ENCODE data around the gene TRMU. TPM values are rescaled to one million over a fixed set of nuclear protein-coding genes. Genes with fewer than 3 reads are reported as not detected.

TRMU gene
- total RNA-seq, 4 donors from 2014 or later, result 9.1 to 14.4 (median 13.0) TPM

GRCh38 chr22:46320166-46320710, 15.3 kb upstream of the TRMU start:
- in situ Hi-C loops (cut with MboI; ENCODE audit: low sequenced_read_pairs in 4 of 4) (no loop called here), intact Hi-C loops (cut with DNase I; ENCODE audit: low total_unique reads) (no loop called here)
- Histone ChIP-seq H3K27me3 (no peaks in the 10 kb centered on the region), H3K9me3 (no peaks in the 10 kb centered on the region), H3K4me1 (no peaks in the 10 kb centered on the region), H3K4me3 (no peak overlapping the region), H3K36me3 (no peaks in the 10 kb centered on the region), H3K27ac (no peak overlapping the region)
- DNase-seq (no peak), ATAC-seq (no peak)
- TF ChIP-seq, protein P1, sequence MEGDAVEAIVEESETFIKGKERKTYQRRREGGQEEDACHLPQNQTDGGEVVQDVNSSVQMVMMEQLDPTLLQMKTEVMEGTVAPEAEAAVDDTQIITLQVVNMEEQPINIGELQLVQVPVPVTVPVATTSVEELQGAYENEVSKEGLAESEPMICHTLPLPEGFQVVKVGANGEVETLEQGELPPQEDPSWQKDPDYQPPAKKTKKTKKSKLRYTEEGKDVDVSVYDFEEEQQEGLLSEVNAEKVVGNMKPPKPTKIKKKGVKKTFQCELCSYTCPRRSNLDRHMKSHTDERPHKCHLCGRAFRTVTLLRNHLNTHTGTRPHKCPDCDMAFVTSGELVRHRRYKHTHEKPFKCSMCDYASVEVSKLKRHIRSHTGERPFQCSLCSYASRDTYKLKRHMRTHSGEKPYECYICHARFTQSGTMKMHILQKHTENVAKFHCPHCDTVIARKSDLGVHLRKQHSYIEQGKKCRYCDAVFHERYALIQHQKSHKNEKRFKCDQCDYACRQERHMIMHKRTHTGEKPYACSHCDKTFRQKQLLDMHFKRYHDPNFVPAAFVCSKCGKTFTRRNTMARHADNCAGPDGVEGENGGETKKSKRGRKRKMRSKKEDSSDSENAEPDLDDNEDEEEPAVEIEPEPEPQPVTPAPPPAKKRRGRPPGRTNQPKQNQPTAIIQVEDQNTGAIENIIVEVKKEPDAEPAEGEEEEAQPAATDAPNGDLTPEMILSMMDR (IDR thresholded peaks at IDR 0.05 in 4 of 5, conservative IDR thresholded peaks at IDR 0.05 in 1 of 5), result no peak
- TF ChIP-seq POLR2A (IDR thresholded peaks at IDR 0.05), result no peak

DNA sequence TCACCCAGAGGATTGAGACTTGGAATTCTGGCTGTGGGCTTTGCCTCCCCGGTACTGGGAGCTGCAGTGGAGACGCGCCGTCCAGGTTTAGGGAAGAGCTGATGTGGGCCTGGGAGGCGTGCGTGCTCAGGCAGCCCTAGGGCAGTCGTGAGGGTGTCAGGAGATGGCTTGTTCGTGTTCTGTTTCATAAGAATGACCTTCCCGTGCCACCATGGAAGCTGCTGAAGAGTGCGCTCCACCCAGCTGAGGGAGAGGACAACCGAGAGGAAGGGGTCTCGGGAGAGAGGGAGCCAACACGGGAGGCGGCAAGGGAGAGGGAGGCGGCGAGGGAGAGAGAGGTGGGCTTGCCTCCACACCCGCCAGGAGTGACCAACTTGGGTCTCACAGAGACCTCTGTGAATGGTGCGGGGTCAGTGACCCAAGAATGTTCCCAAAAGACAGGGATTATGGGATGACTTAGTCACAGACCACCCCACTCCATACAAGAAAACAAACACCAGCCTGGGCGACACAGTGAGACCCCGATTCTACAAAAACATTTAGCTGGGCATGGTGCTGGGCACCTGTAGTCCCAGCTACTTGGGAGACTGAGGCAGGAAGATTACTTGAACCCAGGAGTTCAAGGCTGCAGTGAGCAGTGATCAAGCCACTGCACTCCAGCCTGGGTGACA, 14.7 kb upstream of the TRMU start:
- TF ChIP-seq, protein P1 (IDR thresholded peaks at IDR 0.05 in 4 of 5, conservative IDR thresholded peaks at IDR 0.05 in 1 of 5), result no peak
- no peak for TF ChIP-seq POLR2A (IDR thresholded peaks at IDR 0.05)
- ATAC-seq, result no peak
- H3K27ac ChIP-seq, result no peak overlapping the region
- intact Hi-C loops (cut with DNase I; ENCODE audit: low total_unique reads), result no loop called here
- no peaks in the 10 kb centered on the region for H3K27me3 ChIP-seq
- no peaks in the 10 kb centered on the region for H3K4me1 ChIP-seq
- DNase-seq, result no peak
- in situ Hi-C loops (cut with MboI; ENCODE audit: low sequenced_read_pairs in 4 of 4), result no loop called here
- no peaks in the 10 kb centered on the region for H3K9me3 ChIP-seq
- H3K4me3 ChIP-seq, result no peak overlapping the region
- no peaks in the 10 kb centered on the region for H3K36me3 ChIP-seq

- Histone ChIP-seq H3K36me3 (no peaks in the 10 kb centered on the region), H3K9me3 (no peaks in the 10 kb centered on the region), H3K4me1 (no peaks in the 10 kb centered on the region), H3K27ac (no peak overlapping the region), H3K4me3 (no peak overlapping the region), H3K27me3 (no peaks in the 10 kb centered on the region)
- intact Hi-C loops (cut with DNase I; ENCODE audit: low total_unique reads), result no loop called here
- ATAC-seq, result no peak
- DNase-seq, result no peak
- TF ChIP-seq, protein P1 (IDR thresholded peaks at IDR 0.05 in 4 of 5, conservative IDR thresholded peaks at IDR 0.05 in 1 of 5), result no peak
- no peak for TF ChIP-seq POLR2A (IDR thresholded peaks at IDR 0.05)
- in situ Hi-C loops (cut with MboI; ENCODE audit: low sequenced_read_pairs in 4 of 4), result no loop called here
Measured at GRCh38 chr22:46322711-46323110, 12.8 kb upstream of the TRMU start.

- H3K36me3 ChIP-seq, result no peaks in the 10 kb centered on the region
- DNase-seq, result no peak
- TF ChIP-seq POLR2A (IDR thresholded peaks at IDR 0.05), result no peak
- TF ChIP-seq, protein P1 (IDR thresholded peaks at IDR 0.05 in 4 of 5, conservative IDR thresholded peaks at IDR 0.05 in 1 of 5), result no peak
- H3K27me3 ChIP-seq, result no peaks in the 10 kb centered on the region
- in situ Hi-C loops (cut with MboI; ENCODE audit: low sequenced_read_pairs in 4 of 4), result no loop called here
- no peaks in the 10 kb centered on the region for H3K4me1 ChIP-seq
- no peak for ATAC-seq
- intact Hi-C loops (cut with DNase I; ENCODE audit: low total_unique reads), result no loop called here
- no peaks in the 10 kb centered on the region for H3K9me3 ChIP-seq
- H3K27ac ChIP-seq, result no peak overlapping the region
- H3K4me3 ChIP-seq, result no peak overlapping the region
Measured at GRCh38 chr22:46323162-46323561, 12.4 kb upstream of the TRMU start.

All from gastrocnemius medialis (tissue), 4 donors.